ENCODE results near the gene ZNF687.

The ZNF687 gene

GRCh38 chr1:151287767-151288500 lies 5.8 kb downstream of the ZNF687 start:
- Mint-ChIP-seq H3K9me3 (no peaks in the 10 kb centered on the region), H3K27ac (peak overlapping the region in 1 of 2 donors; percentile 84), H3K36me3 (ENCODE audit: insufficient read depth) (peaks cover 37% of the 10 kb centered on the region), H3K4me3 (no peak overlapping the region), H3K4me1 (ENCODE audit: low read depth in 2 of 2) (peaks cover 37% of the 10 kb centered on the region in 2 donors), H3K27me3 (no peaks in the 10 kb centered on the region)
- no peak for ATAC-seq (replicated peaks)
- DNase-seq = no peak

- peaks cover 31 to 32% of the 10 kb centered on the region in 2 donors for H3K4me1 Mint-ChIP-seq (ENCODE audit: low read depth in 2 of 2)
- H3K36me3 Mint-ChIP-seq (ENCODE audit: insufficient read depth) = peaks cover 41% of the 10 kb centered on the region
- no peaks in the 10 kb centered on the region for H3K27me3 Mint-ChIP-seq
- peak overlapping the region in 1 of 2 donors; percentile 84 for H3K27ac Mint-ChIP-seq
- no peaks in the 10 kb centered on the region for H3K9me3 Mint-ChIP-seq
- no peak overlapping the region for H3K4me3 Mint-ChIP-seq
- DNase-seq = no peak
- ATAC-seq (replicated peaks) = no peak
Observed at GRCh38 chr1:151288502-151288901, 6.4 kb downstream of the ZNF687 start.

- H3K4me3 Mint-ChIP-seq = no peak overlapping the region
- no peaks in the 10 kb centered on the region for H3K27me3 Mint-ChIP-seq
- no peaks in the 10 kb centered on the region for H3K9me3 Mint-ChIP-seq
- H3K36me3 Mint-ChIP-seq (ENCODE audit: insufficient read depth) = peaks cover 43% of the 10 kb centered on the region
- ATAC-seq (replicated peaks) = no peak
- H3K4me1 Mint-ChIP-seq (ENCODE audit: low read depth in 2 of 2) = peaks cover 23 to 24% of the 10 kb centered on the region in 2 donors
- no peak for DNase-seq
- peak overlapping the region; percentile 38 to 84 for H3K27ac Mint-ChIP-seq
Observed at GRCh38 chr1:151289080-151289935, 7.2 kb downstream of the ZNF687 start.

GRCh38 chr1:151289991-151290708 lies 8.1 kb downstream of the ZNF687 start:
- DNase-seq (no peak), ATAC-seq (replicated peaks) (no peak)
- Mint-ChIP-seq H3K27me3 (no peaks in the 10 kb centered on the region), H3K4me1 (ENCODE audit: low read depth in 2 of 2) (peaks cover 17 to 21% of the 10 kb centered on the region in 2 donors), H3K9me3 (no peaks in the 10 kb centered on the region), H3K36me3 (ENCODE audit: insufficient read depth) (peaks cover 43% of the 10 kb centered on the region), H3K27ac (peak overlapping the region; percentile 38 to 84), H3K4me3 (peak overlapping the region in 1 of 2 donors; percentile 21)

- Mint-ChIP-seq H3K36me3 (ENCODE audit: insufficient read depth) (peaks cover 42% of the 10 kb centered on the region), H3K9me3 (no peaks in the 10 kb centered on the region), H3K27me3 (no peaks in the 10 kb centered on the region), H3K27ac (peak overlapping the region in 1 of 2 donors; percentile 84), H3K4me3 (peak overlapping the region in 1 of 2 donors; percentile 21), H3K4me1 (ENCODE audit: low read depth in 2 of 2) (peaks cover 17 to 21% of the 10 kb centered on the region in 2 donors)
- ATAC-seq (replicated peaks) (peak; percentile 20), DNase-seq (no peak)
Observed at GRCh38 chr1:151290709-151291303, 8.7 kb downstream of the ZNF687 start.

GRCh38 chr1:151292207-151293030 lies 10.3 kb downstream of the ZNF687 start:
- Mint-ChIP-seq H3K36me3 (ENCODE audit: insufficient read depth) (peaks cover 53% of the 10 kb centered on the region), H3K4me3 (no peak overlapping the region), H3K27ac (peak overlapping the region; percentile 85 to 87), H3K4me1 (ENCODE audit: low read depth in 2 of 2) (peaks cover 8 to 19% of the 10 kb centered on the region in 2 donors), H3K9me3 (no peaks in the 10 kb centered on the region), H3K27me3 (no peaks in the 10 kb centered on the region)
- ATAC-seq (replicated peaks) (peak; percentile 70), DNase-seq (no peak)

GRCh38 chr1:151293093-151293492 lies 11.0 kb downstream of the ZNF687 start:
- Mint-ChIP-seq H3K27me3 (no peaks in the 10 kb centered on the region), H3K4me1 (ENCODE audit: low read depth in 2 of 2) (peaks cover 8 to 19% of the 10 kb centered on the region in 2 donors), H3K4me3 (no peak overlapping the region), H3K9me3 (no peaks in the 10 kb centered on the region), H3K36me3 (ENCODE audit: insufficient read depth) (peaks cover 59% of the 10 kb centered on the region), H3K27ac (peak overlapping the region; percentile 85 to 87)
- DNase-seq (no peak), ATAC-seq (replicated peaks) (no peak)

DNA sequence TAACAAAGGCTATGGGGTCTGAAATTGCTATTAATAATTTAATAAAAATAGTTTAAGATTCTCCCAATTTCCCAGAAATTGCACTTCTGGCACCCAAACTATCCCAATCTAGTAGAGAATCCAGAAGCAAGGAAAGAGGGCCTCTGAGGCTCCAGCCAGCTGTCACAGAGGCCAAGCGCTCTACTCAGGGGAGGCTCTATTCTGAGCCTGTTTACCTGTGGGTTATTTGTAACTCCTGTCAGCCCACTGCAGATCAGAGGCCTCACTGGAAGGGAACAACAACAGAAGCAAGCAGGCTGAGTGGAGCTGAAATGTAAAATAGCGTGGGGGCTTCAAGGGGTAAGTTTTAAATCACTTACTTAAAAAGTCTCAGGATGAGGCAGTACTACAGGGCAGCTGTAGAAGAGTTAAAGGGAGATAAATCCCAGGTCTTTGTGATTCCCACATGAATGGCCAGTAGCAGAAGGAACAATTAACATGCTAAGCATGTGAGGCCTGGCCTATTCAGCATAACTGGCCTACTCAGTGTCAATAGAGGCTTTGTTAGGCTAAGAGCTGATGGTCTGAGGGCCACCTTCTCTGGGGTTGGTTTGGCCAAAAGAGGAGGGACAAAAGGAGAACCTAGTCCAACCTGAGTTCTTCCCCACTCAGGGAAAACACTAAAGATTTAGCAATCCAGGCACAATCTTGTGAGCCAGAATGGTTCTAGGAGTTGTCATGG lies 12.8 kb downstream of the ZNF687 start:
- ATAC-seq (replicated peaks) (no peak), DNase-seq (no peak)
- no peaks in the 10 kb centered on the region for H3K27me3 Mint-ChIP-seq
- H3K27ac Mint-ChIP-seq = peak overlapping the region in 1 of 2 donors; percentile 85
- H3K9me3 Mint-ChIP-seq = no peaks in the 10 kb centered on the region
- peaks cover 64% of the 10 kb centered on the region for H3K36me3 Mint-ChIP-seq (ENCODE audit: insufficient read depth)
- peaks cover 0 to 5% of the 10 kb centered on the region in 2 donors for H3K4me1 Mint-ChIP-seq (ENCODE audit: low read depth in 2 of 2)
- H3K4me3 Mint-ChIP-seq = no peak overlapping the region

GRCh38 chr1:151309811-151310323 lies 27.8 kb downstream of the ZNF687 start:
- peaks cover 28 to 38% of the 10 kb centered on the region in 2 donors for H3K4me1 Mint-ChIP-seq (ENCODE audit: low read depth in 2 of 2)
- peaks cover 31% of the 10 kb centered on the region for H3K36me3 Mint-ChIP-seq (ENCODE audit: insufficient read depth)
- DNase-seq = no peak
- H3K4me3 Mint-ChIP-seq = no peak overlapping the region
- no peak for ATAC-seq (replicated peaks)
- H3K9me3 Mint-ChIP-seq = no peaks in the 10 kb centered on the region
- H3K27ac Mint-ChIP-seq = peak overlapping the region; percentile 41 to 88
- no peaks in the 10 kb centered on the region for H3K27me3 Mint-ChIP-seq

DNA sequence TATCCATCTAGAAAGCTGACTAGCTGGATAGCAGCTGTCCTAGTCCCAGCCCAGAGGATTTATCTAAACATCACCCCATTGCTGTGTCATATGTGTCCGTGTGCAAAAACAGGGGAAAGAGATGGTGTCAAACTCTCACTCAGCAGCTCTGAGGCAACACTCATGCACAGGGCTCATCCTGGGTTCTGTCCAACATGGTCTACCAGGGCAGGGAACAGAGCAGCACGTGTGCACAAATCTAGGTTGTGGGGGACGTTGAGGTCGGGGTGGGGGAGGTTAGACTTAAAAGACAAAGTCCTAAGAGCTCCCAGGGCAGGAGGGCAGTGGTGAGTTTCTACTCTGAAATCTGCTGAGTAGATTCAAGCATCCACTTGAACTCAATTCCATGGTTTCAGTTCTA lies 28.9 kb downstream of the ZNF687 start:
- Mint-ChIP-seq H3K4me1 (ENCODE audit: low read depth in 2 of 2) (peaks cover 33 to 38% of the 10 kb centered on the region in 2 donors), H3K27me3 (no peaks in the 10 kb centered on the region), H3K9me3 (no peaks in the 10 kb centered on the region), H3K27ac (peak overlapping the region; percentile 91 to 95), H3K36me3 (ENCODE audit: insufficient read depth) (peaks cover 31% of the 10 kb centered on the region), H3K4me3 (no peak overlapping the region)
- ATAC-seq (replicated peaks) = no peak
- DNase-seq = no peak

- Mint-ChIP-seq H3K9me3 (no peaks in the 10 kb centered on the region), H3K4me1 (ENCODE audit: low read depth in 2 of 2) (peaks cover 33 to 38% of the 10 kb centered on the region in 2 donors), H3K36me3 (ENCODE audit: insufficient read depth) (peaks cover 26% of the 10 kb centered on the region), H3K27me3 (no peaks in the 10 kb centered on the region), H3K4me3 (peak overlapping the region in 1 of 2 donors; percentile 33), H3K27ac (peak overlapping the region; percentile 91 to 95)
- DNase-seq (peak; percentile 24 to 27 (median 26)), ATAC-seq (replicated peaks) (peak; percentile 97)
Observed at GRCh38 chr1:151311589-151312331, 29.7 kb downstream of the ZNF687 start.
